Adrenal gland (tissue), 5 donors: ENCODE results near the gene PRPF38B.

Source experiments
- POLR2A ChIP-seq, 2 donors: fragments of 450-650 bp; IDR thresholded peaks; one replicate each; pipeline ENCODE4 v1.6.1; 2017; ENCODE audit warnings: antibody characterized with exemption in 2 of 2, mild to moderate bottlenecking in 2 of 2, moderate library complexity in 1 of 2
- TF ChIP-seq, protein P1 (sequence below), 6 experiments: fragments of 450-650 bp in 4 of 6; fragments of 200-600 bp in 2 of 6; sonication (generic) in 1 of 6; IDR thresholded peaks; 1 replicate in 5 of 6; 2 replicates in 1 of 6; pipeline versions ENCODE4 v1.5.1 to v1.8.0; 2016 to 2021; ENCODE audit warnings: antibody characterized with exemption in 6 of 6, mild to moderate bottlenecking in 2 of 6, moderate library complexity in 1 of 6
- donor health status: DM: no; HTN: no; CAD: no.

DNA sequence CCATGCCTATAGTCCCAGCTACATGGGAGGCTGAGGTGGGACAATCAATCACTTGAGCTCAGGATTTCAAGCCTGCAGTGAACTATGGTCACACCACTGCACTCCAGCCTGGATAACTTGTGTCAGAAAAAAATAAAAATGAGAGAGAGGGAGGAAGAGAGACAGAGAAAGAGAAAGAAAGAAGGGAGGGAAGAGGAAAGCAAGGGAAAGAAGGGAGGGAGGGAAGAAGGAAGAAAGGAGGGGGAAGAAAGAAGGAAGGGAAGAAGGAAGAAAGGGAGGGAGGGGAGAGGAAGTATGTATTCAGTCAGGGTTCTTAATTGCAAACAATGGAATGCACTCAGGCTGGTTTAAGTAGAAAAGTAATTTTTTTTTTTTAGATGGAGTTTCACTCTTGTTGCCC is 23.3 kb upstream of the PRPF38B start:
- no peak for TF ChIP-seq POLR2A (IDR thresholded peaks at IDR 0.05)
- TF ChIP-seq, protein P1, sequence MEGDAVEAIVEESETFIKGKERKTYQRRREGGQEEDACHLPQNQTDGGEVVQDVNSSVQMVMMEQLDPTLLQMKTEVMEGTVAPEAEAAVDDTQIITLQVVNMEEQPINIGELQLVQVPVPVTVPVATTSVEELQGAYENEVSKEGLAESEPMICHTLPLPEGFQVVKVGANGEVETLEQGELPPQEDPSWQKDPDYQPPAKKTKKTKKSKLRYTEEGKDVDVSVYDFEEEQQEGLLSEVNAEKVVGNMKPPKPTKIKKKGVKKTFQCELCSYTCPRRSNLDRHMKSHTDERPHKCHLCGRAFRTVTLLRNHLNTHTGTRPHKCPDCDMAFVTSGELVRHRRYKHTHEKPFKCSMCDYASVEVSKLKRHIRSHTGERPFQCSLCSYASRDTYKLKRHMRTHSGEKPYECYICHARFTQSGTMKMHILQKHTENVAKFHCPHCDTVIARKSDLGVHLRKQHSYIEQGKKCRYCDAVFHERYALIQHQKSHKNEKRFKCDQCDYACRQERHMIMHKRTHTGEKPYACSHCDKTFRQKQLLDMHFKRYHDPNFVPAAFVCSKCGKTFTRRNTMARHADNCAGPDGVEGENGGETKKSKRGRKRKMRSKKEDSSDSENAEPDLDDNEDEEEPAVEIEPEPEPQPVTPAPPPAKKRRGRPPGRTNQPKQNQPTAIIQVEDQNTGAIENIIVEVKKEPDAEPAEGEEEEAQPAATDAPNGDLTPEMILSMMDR (IDR thresholded peaks at IDR 0.05): no peak
